WI38 (cell line): ENCODE results near the gene RHO.

Source experiments
- H3K4me3 ChIP-seq: 2 replicates; pipeline ENCODE4 v1.5.1; 2011; ENCODE audit warnings: low read depth, mild to moderate bottlenecking, control low read depth, low read length
- CTCF ChIP-seq: IDR thresholded peaks from 2 replicates; pipeline ENCODE4 v1.5.1; 2012; ENCODE audit warnings: low read depth, mild to moderate bottlenecking, control low read depth, low read length

RHO gene

DNA sequence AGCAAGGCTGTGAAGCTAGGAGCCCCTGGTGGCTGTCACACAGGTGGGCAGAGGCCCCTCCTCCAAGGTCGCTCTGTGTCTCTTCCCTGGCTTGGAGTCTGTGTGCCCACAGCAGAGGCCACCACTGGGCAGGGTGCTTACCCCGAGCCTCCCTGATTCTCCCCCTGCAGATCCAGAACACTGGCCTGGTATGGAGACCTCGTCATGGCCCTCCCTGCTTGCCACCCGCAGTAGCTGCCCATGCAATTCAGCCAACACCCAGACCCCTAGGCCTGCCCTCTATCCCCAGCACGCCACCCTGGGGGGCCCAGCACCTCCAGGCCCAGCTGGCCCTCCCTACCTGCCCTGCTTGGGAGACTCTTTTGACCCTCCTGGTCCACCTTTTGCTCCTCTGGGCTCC, 5.5 kb upstream of the RHO start:
- H3K4me3 ChIP-seq = no peak overlapping the region
- no peak for TF ChIP-seq CTCF

DNA sequence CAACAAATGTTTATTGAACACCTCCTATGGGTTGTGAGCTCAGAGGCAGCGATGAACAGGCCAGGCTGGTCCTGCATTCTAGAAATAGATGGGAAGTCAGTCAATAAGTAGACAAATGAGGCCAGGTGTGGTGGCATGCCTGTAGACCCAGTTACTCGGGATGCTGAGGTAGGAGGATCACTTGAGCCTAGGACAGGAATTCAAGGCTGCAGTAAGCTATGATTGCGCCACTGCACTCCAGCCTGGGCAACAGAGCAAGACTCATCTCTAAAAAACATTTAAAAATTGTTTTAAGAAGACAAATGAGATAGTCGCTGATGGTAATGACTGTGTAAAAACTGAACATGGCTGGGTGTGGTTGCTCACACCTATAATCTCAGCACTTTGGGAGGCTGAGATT, 4.4 kb upstream of the RHO start:
- no peak for TF ChIP-seq CTCF
- H3K4me3 ChIP-seq = no peak overlapping the region

DNA sequence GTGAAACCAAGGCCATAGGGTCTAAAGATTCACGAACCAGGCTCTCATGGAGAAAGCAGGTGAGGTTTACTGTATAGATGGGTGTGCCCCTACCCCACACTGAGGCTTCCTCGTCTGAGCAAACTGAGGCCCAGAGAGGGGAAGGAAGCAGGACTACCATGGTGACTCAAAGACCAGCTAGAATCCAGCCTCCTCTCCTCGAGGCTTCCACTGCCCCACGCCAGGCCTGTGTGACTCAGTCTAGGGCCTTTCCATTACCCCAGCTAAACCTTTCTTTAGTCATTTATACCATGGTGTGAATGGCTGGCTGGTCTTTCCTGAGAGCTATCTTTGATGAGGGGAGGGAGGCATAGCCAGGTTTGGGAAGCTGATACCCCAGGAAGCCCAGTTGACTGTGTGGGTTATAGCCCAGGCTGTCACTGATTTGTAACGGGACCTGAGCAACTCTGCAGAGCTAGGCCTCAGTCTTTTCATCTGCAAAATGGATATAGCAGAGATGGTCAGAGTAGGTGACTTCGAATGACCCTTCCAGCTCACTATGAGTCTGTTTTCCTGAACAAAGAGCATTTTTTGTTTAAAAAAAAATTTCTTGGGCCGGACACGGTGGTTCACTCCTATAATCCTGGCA, 3.0 kb upstream of the RHO start:
- TF ChIP-seq CTCF = no peak
- no peak overlapping the region for H3K4me3 ChIP-seq

- no peak overlapping the region for H3K4me3 ChIP-seq
- no peak for TF ChIP-seq CTCF
Observed at GRCh38 chr3:129526121-129526900, 2.1 kb upstream of the RHO start.

DNA sequence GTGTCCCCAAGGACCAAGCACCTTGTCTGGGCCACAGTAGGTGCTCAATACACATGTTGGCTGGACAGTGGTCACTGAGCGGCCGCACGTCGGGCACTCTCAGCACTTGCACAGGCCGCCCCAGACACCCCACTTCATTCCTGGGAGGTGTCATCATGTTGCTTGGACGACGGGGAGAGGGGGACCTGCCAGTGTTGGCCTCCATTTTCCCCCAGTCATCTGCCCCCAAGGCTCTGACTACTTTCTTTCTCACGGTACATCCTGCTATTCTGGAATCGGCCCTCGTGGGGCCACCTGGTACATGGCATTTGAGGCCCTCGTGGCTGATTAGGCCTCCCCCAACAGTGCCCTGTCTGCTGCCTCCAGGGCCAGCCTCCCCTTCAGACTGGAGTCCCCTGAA, 1.2 kb upstream of the RHO start:
- no peak overlapping the region for H3K4me3 ChIP-seq

DNA sequence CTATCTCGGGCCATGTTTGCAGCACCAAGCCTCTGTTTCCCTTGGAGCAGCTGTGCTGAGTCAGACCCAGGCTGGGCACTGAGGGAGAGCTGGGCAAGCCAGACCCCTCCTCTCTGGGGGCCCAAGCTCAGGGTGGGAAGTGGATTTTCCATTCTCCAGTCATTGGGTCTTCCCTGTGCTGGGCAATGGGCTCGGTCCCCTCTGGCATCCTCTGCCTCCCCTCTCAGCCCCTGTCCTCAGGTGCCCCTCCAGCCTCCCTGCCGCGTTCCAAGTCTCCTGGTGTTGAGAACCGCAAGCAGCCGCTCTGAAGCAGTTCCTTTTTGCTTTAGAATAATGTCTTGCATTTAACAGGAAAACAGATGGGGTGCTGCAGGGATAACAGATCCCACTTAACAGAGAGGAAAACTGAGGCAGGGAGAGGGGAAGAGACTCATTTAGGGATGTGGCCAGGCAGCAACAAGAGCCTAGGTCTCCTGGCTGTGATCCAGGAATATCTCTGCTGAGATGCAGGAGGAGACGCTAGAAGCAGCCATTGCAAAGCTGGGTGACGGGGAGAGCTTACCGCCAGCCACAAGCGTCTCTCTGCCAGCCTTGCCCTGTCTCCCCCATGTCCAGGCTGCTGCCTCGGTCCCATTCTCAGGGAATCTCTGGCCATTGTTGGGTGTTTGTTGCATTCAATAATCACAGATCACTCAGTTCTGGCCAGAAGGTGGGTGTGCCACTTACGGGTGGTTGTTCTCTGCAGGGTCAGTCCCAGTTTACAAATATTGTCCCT, 1.2 kb downstream of the RHO start:
- no peak overlapping the region for H3K4me3 ChIP-seq
- no peak for TF ChIP-seq CTCF

More for the DNA sequence above, 1.2 kb upstream of the RHO start:
- TF ChIP-seq CTCF = no peak
